MG63 (cell line): ENCODE measurements around the gene KCTD19. TPM values are rescaled to one million over a fixed set of nuclear protein-coding genes. Genes with fewer than 3 reads are reported as not detected.

ENCODE experiments used
- DNase-seq: peaks from one replicate; pipeline ENCODE4 v3.0.0-alpha.2; 2020
- H3K27me3 ChIP-seq: fragments of 250-450 bp; sonication (Bioruptor Pico); 2 replicates; pipeline ENCODE4 v1.5.1; 2020; ENCODE audit warnings: mild to moderate bottlenecking, moderate library complexity
- H3K36me3 ChIP-seq: fragments of 250-450 bp; sonication (Bioruptor Pico); 2 replicates; pipeline ENCODE4 v1.5.1; 2020; ENCODE audit warnings: mild to moderate bottlenecking, moderate library complexity
- H3K4me3 ChIP-seq: fragments of 250-450 bp; sonication (Bioruptor Pico); 2 replicates; pipeline ENCODE4 v1.5.1; 2020; ENCODE audit warnings: mild to moderate bottlenecking, moderate library complexity
- H3K9me3 ChIP-seq: fragments of 250-450 bp; sonication (Bioruptor Pico); 2 replicates; pipeline ENCODE4 v1.5.1; 2020; ENCODE audit warnings: mild to moderate bottlenecking, moderate library complexity
- total RNA-seq: library from RNA; depleted of rRNA; stranded (reverse); fragments of >200 nt; shearing (Covaris generic); gene quantifications from 2 replicates; pipeline ENCODE4 v1.2.3, GENCODE V29; 2014; ENCODE audit warnings: low replicate concordance; rRNA removed

Gene KCTD19
- total RNA-seq, 1 experiment from 2014 or later, result not detected

DNA sequence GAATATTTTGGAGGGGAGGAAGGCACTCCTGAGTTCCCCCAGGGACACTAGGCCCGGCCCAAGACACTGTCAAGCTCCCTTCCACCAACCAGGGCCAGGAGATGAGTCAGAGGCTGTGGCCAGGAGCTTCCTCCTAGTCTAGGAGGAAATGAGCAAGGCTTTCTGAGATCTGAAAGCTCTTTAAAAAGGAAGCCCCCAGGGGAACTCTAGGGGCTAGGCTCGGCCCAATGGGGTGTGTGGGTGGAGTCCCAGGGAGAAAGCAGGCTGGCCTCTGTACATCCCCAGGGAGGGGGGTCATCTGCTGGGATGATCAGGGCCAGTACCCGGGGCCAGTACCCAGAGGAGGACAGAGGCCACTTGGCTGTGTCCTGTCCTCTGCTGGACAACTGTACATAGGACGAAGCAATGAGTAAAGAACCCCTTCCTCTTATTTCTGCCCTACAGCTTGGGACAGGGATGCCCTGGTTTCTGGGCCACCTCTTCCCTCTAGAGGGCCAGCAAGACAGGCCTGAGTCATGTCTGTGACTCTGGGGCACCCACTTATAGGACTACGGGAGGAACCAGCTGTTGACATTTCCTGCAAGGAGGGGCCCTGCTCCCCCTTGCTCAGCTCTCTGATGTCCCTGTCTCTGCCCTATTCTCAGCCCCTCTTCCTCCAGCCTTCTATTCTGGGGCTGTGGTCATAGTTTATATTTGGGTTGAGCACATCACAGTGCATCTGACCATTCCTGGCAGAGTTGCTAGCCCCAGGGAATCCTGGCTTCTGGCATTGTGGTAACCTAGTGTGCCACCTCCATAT is 82.0 kb downstream of the KCTD19 start:
- no peaks in the 10 kb centered on the region for H3K36me3 ChIP-seq
- no peak overlapping the region for H3K4me3 ChIP-seq
- H3K9me3 ChIP-seq, result no peaks in the 10 kb centered on the region
- H3K27me3 ChIP-seq, result no peaks in the 10 kb centered on the region
- DNase-seq, result peak; percentile 90

DNA sequence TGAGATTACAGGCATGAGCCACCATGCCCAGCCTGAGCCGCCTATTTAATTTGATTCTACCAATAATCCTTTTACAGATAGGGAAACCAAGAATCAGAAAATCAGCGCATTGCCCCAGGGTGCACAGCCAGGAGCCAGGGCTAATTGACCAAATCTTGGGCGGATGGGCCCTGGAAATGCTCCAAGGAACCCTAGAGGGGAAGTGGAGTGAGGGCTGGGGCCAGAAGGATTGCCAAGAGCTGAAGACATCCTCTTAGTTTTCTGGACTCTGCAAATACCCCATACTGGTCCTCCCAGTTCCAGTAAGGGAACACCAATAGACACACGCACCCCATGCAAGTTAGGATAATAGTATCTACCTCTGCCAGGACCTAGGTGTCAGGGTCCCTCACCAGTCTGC is 83.1 kb downstream of the KCTD19 start:
- Histone ChIP-seq H3K9me3 (no peaks in the 10 kb centered on the region), H3K4me3 (no peak overlapping the region), H3K27me3 (no peaks in the 10 kb centered on the region), H3K36me3 (no peaks in the 10 kb centered on the region)
- DNase-seq, result no peak

DNA sequence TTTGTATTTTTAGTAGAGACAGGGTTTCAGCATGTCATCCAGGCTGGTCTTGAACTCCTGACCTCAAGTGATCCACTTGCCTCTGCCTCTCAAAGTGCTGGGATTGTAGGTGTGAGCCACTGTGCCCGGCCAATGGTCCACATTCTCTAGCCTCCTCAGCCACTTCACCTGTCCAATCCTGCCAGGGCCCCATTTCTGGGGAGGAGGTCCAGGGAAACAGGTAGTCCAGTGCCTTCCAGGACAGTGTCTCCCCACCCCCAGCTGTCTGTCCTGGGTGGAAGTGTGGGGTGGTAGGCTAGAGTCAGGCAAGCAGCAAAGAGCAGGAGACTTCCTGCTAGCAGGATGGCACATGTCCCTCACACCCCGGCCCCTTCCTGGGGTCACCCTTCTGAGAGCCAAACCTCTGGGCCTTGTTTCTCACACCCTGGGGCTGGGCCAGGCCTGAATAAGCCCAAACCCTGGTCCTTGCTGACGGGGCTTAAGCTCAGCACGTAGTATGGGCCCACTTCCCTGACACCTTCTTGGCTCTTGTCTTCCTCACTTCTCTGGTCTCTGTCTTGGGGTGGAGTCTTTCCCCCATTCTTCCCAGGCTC is 84.3 kb downstream of the KCTD19 start:
- no peaks in the 10 kb centered on the region for H3K9me3 ChIP-seq

DNA sequence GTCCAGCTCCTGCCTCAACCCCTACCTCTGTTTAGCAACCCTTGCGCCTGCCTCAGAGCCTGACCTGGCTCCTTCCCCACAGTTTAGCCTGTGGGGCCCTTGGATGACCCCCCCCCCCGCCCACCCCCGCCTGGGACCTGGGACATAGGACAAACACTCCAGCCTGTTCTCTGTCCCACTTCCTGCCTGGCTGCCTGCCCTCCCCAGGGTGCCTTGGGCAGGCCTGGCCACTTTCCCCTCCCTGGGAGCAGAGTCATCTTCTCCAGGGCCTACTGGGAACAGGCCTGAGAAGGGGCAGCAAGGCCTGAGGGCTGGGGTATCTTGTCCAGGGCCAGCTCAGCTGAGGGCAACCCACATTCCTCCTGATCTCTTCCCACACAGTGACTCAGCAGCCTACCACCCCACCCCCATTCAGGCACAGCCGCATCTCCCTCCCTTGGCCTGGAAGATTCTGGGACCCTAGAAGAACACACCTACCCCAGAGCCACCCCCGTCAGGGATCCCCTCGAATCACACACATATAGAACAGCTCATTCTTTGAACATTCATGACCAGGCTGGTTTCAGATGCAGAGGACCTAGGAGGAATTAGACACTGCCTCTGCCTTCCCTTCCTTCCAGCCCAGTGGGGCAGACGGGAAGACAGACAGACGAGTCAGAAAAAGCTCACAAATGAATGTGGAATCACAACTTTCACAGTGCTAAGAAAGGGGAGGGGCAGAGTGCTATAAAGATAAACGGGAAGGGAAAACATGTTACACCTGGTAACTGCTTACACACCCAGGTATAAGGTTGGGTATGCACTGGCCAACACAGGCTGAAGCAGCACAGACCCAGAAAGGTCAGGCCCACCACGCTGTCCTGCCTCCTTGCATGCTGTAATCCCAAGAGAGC is 85.3 kb downstream of the KCTD19 start:
- H3K4me3 ChIP-seq, result no peak overlapping the region

More for the DNA sequence above, 84.3 kb downstream of the KCTD19 start:
- Histone ChIP-seq H3K27me3 (no peaks in the 10 kb centered on the region), H3K36me3 (no peaks in the 10 kb centered on the region), H3K4me3 (no peak overlapping the region)
- DNase-seq, result no peak

DNA sequence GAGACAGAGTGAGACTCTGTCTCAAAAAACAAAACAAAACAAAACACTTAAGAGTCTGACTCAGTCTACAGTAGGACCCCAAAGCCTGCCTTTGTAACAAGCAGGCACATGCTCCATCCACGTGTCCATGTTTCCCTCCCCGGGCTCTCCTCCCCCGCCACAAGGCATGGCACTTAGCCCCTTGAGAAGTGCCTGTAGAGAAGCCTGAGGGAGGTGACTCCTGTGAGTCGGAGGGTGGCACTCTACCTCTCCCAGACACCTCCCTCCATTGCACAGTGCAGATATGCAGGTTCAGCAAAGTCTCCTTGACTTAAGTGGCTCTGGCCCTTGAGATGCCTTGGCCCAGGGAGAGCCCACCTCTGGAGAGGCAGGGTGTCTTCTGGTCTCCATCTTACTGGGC is 86.0 kb downstream of the KCTD19 start:
- H3K27me3 ChIP-seq, result no peaks in the 10 kb centered on the region
- H3K9me3 ChIP-seq, result no peaks in the 10 kb centered on the region
- H3K4me3 ChIP-seq, result no peak overlapping the region
- no peak for DNase-seq
- no peaks in the 10 kb centered on the region; the same call in 1 of the 2 replicates for H3K36me3 ChIP-seq

More for the DNA sequence above, 85.3 kb downstream of the KCTD19 start:
- Histone ChIP-seq H3K9me3 (no peaks in the 10 kb centered on the region), H3K27me3 (no peaks in the 10 kb centered on the region), H3K36me3 (no peaks in the 10 kb centered on the region; the same call in 1 of the 2 replicates)
- peak; percentile 86 for DNase-seq

Other genes with a start within 250 kb of the KCTD19 start
- gene PHAF1, start 216.8 kb downstream of the KCTD19 start, total RNA-seq, result 5.6 and 18.9 TPM in 2 replicates
- 5.2 and 10.0 TPM in 2 replicates for gene B3GNT9, start 175.7 kb downstream of the KCTD19 start, total RNA-seq
- gene TRADD, start 166.8 kb downstream of the KCTD19 start, total RNA-seq, result 11.4 and 14.4 TPM in 2 replicates
- 2.5 and 7.0 TPM in 2 replicates for gene FBXL8, start 166.8 kb downstream of the KCTD19 start, total RNA-seq
- gene HSF4, start 162.0 kb downstream of the KCTD19 start, total RNA-seq, result 3.9 TPM in 1 of 2 replicates, not detected in the other
- gene NOL3, start 156.2 kb downstream of the KCTD19 start, total RNA-seq, result 9.9 and 16.5 TPM in 2 replicates
- gene MATCAP1, start 142.8 kb downstream of the KCTD19 start, total RNA-seq, result 5.7 and 8.5 TPM in 2 replicates
- gene EXOC3L1, start 136.6 kb downstream of the KCTD19 start, total RNA-seq, result not detected in 2 replicates
- 72.5 and 81.0 TPM in 2 replicates for gene E2F4, start 134.6 kb downstream of the KCTD19 start, total RNA-seq
- gene ELMO3, start 127.6 kb downstream of the KCTD19 start, total RNA-seq, result 1.9 TPM in 1 of 2 replicates, not detected in the other
- 27.1 and 33.2 TPM in 2 replicates for gene TMEM208, start 99.6 kb downstream of the KCTD19 start, total RNA-seq
- 7.7 and 8.9 TPM in 2 replicates for gene FHOD1, start 79.3 kb downstream of the KCTD19 start, total RNA-seq
- gene SLC9A5, start 77.8 kb downstream of the KCTD19 start, total RNA-seq, result 0.03 TPM in 1 of 2 replicates, not detected in the other
- gene PLEKHG4, start 47.2 kb downstream of the KCTD19 start, total RNA-seq, result 78.0 and 80.1 TPM in 2 replicates
- gene LRRC36, start 74 bp upstream of the KCTD19 start, total RNA-seq, result 0.33 and 0.39 TPM in 2 replicates
- not detected in 2 replicates for gene TPPP3, start 66.8 kb upstream of the KCTD19 start, total RNA-seq
- 2.3 TPM in 1 of 2 replicates, not detected in the other for gene ZDHHC1, start 89.7 kb upstream of the KCTD19 start, total RNA-seq
- gene HSD11B2, start 104.4 kb upstream of the KCTD19 start, total RNA-seq, result not detected in 2 replicates
- gene ATP6V0D1, start 154.4 kb upstream of the KCTD19 start, total RNA-seq, result 30.8 and 42.3 TPM in 2 replicates
- gene AGRP, start 156.8 kb upstream of the KCTD19 start, total RNA-seq, result not detected in 2 replicates
- 3.1 and 5.0 TPM in 2 replicates for gene RIPOR1, start 202.1 kb upstream of the KCTD19 start, total RNA-seq
- gene CTCF, start 235.8 kb upstream of the KCTD19 start, total RNA-seq, result 26.1 and 32.2 TPM in 2 replicates